GM12891 (cell line): ENCODE measurements around the gene PUS3.

Experiments
- PAX5 ChIP-seq: IDR thresholded peaks from 2 replicates; pipeline ENCODE4 v1.6.1; 2011; ENCODE audit warnings: low read length, moderate library complexity, mild to moderate bottlenecking; ENCODE audit not compliant: insufficient read depth, severe bottlenecking
- POLR2A ChIP-seq: IDR thresholded peaks from 2 replicates; pipeline ENCODE4 v1.6.1; 2011; ENCODE audit warnings: low read depth, low read length, control low read depth
- POLR2AphosphoS5 ChIP-seq: IDR thresholded peaks from 2 replicates; pipeline ENCODE4 v1.6.1; 2011; ENCODE audit warnings: low read depth, low read length, control low read depth
- POU2F2 ChIP-seq: IDR thresholded peaks from 2 replicates; pipeline ENCODE4 v1.6.1; 2011; ENCODE audit warnings: low read depth, mild to moderate bottlenecking, control low read depth, low read length, moderate library complexity
- SPI1 ChIP-seq: IDR thresholded peaks from 2 replicates; pipeline ENCODE4 v1.6.1; 2011; ENCODE audit warnings: low read depth, low read length, control low read depth
- TAF1 ChIP-seq: IDR thresholded peaks from 2 replicates; pipeline ENCODE4 v1.6.1; 2011; ENCODE audit warnings: low read depth, low read length, control low read depth

DNA sequence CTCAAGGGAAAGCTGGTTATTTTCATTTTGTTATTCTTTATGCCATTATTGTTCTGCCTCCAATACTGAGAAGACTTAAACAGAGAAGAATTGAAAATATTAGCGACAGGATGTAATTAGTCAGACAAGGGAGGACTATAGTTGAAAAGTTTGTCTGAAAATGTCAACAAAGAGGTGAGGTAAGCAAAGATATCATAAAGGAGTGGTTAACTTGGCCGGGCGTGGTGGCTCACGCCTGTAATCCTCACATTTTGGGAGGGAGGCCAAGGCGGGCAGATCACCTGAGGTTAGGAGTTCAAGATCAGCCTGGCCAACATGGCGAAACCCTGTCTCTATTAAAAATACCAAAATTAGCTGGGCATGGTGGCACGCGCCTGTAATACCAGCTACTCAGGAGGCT is 19.6 kb downstream of the PUS3 start:
- TF ChIP-seq POLR2AphosphoS5, result no peak
- no peak for TF ChIP-seq POLR2A
- no peak for TF ChIP-seq TAF1
- TF ChIP-seq POU2F2, result no peak
- TF ChIP-seq SPI1, result no peak
- no peak for TF ChIP-seq PAX5
